Panc1 (cell line): Measurements from ENCODE around the gene TUBA3C. TPM values are rescaled to one million over a fixed set of nuclear protein-coding genes. Genes with fewer than 3 reads are reported as not detected.

Experiments
- ATAC-seq: fragments of 200-7000 bp; cut with Tn5 transposase; 2 replicates; pipeline ENCODE4 v1.9.1; 2020; ENCODE audit warnings: mild to moderate bottlenecking, moderate library complexity
- BruUV-seq: library from RNA; stranded (reverse); fragments of 400-500 nt; replicated peaks from 2 replicates; lab custom pipeline; 2021; lab: Mats Ljungman, UMichigan
- CTCF ChIA-PET: fragments of 300-600 bp; sonication (Branson Sonifier 250); formaldehyde crosslinking; loops from one replicate; lab custom pipeline; 2022; ENCODE audit warnings: antibody characterized with exemption; lab: Charles Lee
- POLR2A ChIA-PET: fragments of 300-600 bp; sonication (Branson Sonifier 250); formaldehyde crosslinking; loops from one replicate; lab custom pipeline; 2022; ENCODE audit warnings: antibody characterized with exemption; lab: Charles Lee
- DNase-seq: peaks from one replicate; pipeline ENCODE4 v3.0.0-alpha.2; 2010; ENCODE audit warnings: low read depth, low spot score
- H3K27ac ChIP-seq: 2 replicates; pipeline ENCODE4 v1.5.1; 2011; ENCODE audit warnings: mild to moderate bottlenecking, low read length, inconsistent platforms
- H3K27me3 ChIP-seq: fragments of 200-500 bp; sonication (Bioruptor generic); 2 replicates; pipeline ENCODE4 v1.6.0; 2014; ENCODE audit warnings: low read length, inconsistent platforms; ENCODE audit not compliant: control insufficient read depth, insufficient read depth
- H3K36me3 ChIP-seq: fragments of 200-500 bp; sonication (Bioruptor generic); 2 replicates; pipeline ENCODE4 v1.5.1; 2014; ENCODE audit warnings: inconsistent platforms, mild to moderate bottlenecking, low read length, moderate library complexity; ENCODE audit not compliant: control insufficient read depth, insufficient read depth
- H3K4me1 ChIP-seq: 2 replicates; pipeline ENCODE4 v1.5.1; 2011; ENCODE audit warnings: inconsistent platforms, mild to moderate bottlenecking, low read length, moderate library complexity; ENCODE audit not compliant: control insufficient read depth, insufficient read depth
- H3K4me3 ChIP-seq, 2 experiments: 2 replicates each; pipeline ENCODE4 v1.5.1; 2011 to 2012; ENCODE audit warnings: low read depth in 2 of 2, low read length in 2 of 2, mild to moderate bottlenecking in 2 of 2, inconsistent platforms in 1 of 2, moderate library complexity in 1 of 2
- H3K9me3 ChIP-seq: fragments of 200-500 bp; sonication (Bioruptor generic); 2 replicates; pipeline ENCODE4 v1.5.1; 2014; ENCODE audit warnings: low read depth, mild to moderate bottlenecking, inconsistent platforms, low read length, moderate library complexity; ENCODE audit not compliant: control insufficient read depth, insufficient read depth
- POLR2AphosphoS5 ChIP-seq: IDR thresholded peaks from 2 replicates; pipeline ENCODE4 v1.6.1; 2012; ENCODE audit warnings: mild to moderate bottlenecking, low read depth, low read length, moderate library complexity
- SIN3A ChIP-seq: IDR thresholded peaks from 2 replicates; pipeline ENCODE4 v1.6.1; 2012; ENCODE audit warnings: low read depth, mild to moderate bottlenecking, low read length, moderate library complexity, borderline replicate concordance; ENCODE audit not compliant: insufficient read depth
- TCF7L2 ChIP-seq: IDR thresholded peaks from 2 replicates; pipeline ENCODE4 v1.6.1; 2011; ENCODE audit warnings: mild to moderate bottlenecking, low read depth, low read length, inconsistent platforms
- in situ Hi-C: cut with HindIII; loops from 2 replicates; pipeline ENCODE4 v1.10.0; 2016; ENCODE audit warnings: low sequenced_read_pairs, low pct_unique_long_range_greater_than_20kb
- intact Hi-C: fragments of 100-400 bp; cut with micrococcal nuclease; formaldehyde crosslinking; loops from one replicate; pipeline ENCODE4 v1.10.0; 2022; ENCODE audit not compliant: unreplicated experiment
- total RNA-seq: library from RNA; stranded (reverse); gene quantifications from one replicate; pipeline ENCODE4 v1.2.1, GENCODE V29; 2021; ENCODE audit not compliant: unreplicated experiment
- TF ChIP-seq, protein P1 (sequence below), 2 experiments: IDR thresholded peaks; 2 replicates each; pipeline ENCODE4 v1.6.1; 2011 to 2012; ENCODE audit warnings: low read depth in 2 of 2, control low read depth in 1 of 2, low read length in 1 of 2, mild to moderate bottlenecking in 1 of 2, moderate library complexity in 1 of 2; ENCODE audit not compliant: insufficient read depth in 1 of 2
- TF ChIP-seq, protein P2 (sequence below): fragments of 450-650 bp; IDR thresholded peaks from 2 replicates; pipeline ENCODE4 v1.5.1; 2017; ENCODE audit warnings: mild to moderate bottlenecking

The TUBA3C gene
- total RNA-seq, 1 experiment from 2014 or later: not detected

DNA sequence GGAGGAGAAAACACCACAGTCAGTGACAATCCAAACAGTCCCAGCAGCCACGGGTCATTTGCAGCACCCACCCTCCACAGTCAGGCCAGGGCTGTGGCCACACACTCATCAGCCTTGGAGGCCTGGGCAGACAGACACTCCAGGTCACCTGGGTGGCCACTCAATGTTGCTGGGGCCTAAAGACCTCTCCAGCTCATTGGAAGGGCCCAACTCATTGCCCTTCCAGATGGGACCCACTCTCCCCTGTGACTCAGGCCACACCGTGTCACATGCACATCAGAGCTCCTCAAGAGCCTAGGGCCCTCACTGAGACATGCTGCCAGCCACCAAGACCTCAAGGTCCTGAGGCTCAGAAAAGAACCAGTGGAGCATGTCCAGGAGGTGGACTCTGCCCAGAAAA lies 22.4 kb downstream of the TUBA3C start:
- TF ChIP-seq, protein P1, sequence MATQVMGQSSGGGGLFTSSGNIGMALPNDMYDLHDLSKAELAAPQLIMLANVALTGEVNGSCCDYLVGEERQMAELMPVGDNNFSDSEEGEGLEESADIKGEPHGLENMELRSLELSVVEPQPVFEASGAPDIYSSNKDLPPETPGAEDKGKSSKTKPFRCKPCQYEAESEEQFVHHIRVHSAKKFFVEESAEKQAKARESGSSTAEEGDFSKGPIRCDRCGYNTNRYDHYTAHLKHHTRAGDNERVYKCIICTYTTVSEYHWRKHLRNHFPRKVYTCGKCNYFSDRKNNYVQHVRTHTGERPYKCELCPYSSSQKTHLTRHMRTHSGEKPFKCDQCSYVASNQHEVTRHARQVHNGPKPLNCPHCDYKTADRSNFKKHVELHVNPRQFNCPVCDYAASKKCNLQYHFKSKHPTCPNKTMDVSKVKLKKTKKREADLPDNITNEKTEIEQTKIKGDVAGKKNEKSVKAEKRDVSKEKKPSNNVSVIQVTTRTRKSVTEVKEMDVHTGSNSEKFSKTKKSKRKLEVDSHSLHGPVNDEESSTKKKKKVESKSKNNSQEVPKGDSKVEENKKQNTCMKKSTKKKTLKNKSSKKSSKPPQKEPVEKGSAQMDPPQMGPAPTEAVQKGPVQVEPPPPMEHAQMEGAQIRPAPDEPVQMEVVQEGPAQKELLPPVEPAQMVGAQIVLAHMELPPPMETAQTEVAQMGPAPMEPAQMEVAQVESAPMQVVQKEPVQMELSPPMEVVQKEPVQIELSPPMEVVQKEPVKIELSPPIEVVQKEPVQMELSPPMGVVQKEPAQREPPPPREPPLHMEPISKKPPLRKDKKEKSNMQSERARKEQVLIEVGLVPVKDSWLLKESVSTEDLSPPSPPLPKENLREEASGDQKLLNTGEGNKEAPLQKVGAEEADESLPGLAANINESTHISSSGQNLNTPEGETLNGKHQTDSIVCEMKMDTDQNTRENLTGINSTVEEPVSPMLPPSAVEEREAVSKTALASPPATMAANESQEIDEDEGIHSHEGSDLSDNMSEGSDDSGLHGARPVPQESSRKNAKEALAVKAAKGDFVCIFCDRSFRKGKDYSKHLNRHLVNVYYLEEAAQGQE (IDR thresholded peaks at IDR 0.05; ENCODE audit: insufficient read depth in 1 of 2, low read depth in 2 of 2, low read length in 1 of 2): no peak
- TF ChIP-seq, protein P2, sequence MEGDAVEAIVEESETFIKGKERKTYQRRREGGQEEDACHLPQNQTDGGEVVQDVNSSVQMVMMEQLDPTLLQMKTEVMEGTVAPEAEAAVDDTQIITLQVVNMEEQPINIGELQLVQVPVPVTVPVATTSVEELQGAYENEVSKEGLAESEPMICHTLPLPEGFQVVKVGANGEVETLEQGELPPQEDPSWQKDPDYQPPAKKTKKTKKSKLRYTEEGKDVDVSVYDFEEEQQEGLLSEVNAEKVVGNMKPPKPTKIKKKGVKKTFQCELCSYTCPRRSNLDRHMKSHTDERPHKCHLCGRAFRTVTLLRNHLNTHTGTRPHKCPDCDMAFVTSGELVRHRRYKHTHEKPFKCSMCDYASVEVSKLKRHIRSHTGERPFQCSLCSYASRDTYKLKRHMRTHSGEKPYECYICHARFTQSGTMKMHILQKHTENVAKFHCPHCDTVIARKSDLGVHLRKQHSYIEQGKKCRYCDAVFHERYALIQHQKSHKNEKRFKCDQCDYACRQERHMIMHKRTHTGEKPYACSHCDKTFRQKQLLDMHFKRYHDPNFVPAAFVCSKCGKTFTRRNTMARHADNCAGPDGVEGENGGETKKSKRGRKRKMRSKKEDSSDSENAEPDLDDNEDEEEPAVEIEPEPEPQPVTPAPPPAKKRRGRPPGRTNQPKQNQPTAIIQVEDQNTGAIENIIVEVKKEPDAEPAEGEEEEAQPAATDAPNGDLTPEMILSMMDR: no peak
- TF ChIP-seq POLR2AphosphoS5: no peak
- TF ChIP-seq SIN3A: no peak
- TF ChIP-seq TCF7L2: no peak
- no TSS peak for BruUV-seq
- intact Hi-C loops: no loop called here
- in situ Hi-C loops: no loop called here
- no peak overlapping the region for H3K27ac ChIP-seq
- no peaks in the 10 kb centered on the region for H3K4me1 ChIP-seq
- no peaks in the 10 kb centered on the region for H3K27me3 ChIP-seq
- no peak for DNase-seq
- no peaks in the 10 kb centered on the region for H3K9me3 ChIP-seq
- no peak overlapping the region for H3K4me3 ChIP-seq
- ChIA-PET CTCF (no interaction called here), POLR2A (no interaction called here)
- ATAC-seq: no peak
- H3K36me3 ChIP-seq: no peaks in the 10 kb centered on the region

DNA sequence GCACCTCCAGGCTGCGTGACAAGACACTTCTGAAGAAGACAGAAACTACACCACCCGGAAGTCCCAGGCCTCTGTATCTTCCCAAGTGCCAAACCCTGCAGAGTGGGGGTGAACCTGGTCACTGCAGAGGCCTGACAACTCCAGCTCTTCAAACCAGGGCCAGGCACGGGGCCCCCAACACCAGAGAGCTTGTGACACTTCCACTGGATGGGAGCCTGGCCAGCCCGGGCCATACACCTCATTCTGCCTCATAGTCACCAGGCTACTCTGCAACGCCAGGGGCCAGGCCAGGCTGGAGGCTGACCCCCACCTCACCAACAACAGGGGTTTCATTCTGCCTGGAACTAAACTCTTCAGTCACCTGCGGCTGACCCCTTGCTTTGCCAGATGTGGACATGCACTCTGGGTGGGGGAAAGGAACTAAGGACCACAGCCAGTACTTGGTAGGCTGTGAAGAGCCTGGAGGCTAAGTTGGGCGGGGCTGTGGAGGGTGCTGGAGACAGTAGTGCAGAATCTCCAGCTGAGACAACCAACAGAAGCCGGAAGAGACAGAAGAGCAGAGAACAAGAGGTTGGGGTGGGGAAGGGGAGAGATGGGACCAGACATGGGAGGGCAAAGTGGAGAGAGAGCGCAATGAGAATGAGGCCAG lies 23.0 kb downstream of the TUBA3C start:
- ChIA-PET CTCF (no interaction called here), POLR2A (no interaction called here)
- no peak for DNase-seq

More for the DNA sequence above, 23.0 kb downstream of the TUBA3C start:
- no TSS peak for BruUV-seq
- Histone ChIP-seq H3K27ac (no peak overlapping the region), H3K36me3 (no peaks in the 10 kb centered on the region), H3K4me1 (no peaks in the 10 kb centered on the region), H3K27me3 (no peaks in the 10 kb centered on the region), H3K9me3 (no peaks in the 10 kb centered on the region), H3K4me3 (no peak overlapping the region)
- no peak for ATAC-seq
- intact Hi-C loops (no loop called here), in situ Hi-C loops (no loop called here)
- no peak for TF ChIP-seq SIN3A
- TF ChIP-seq, protein P2: no peak
- TF ChIP-seq POLR2AphosphoS5: no peak
- TF ChIP-seq, protein P1 (IDR thresholded peaks at IDR 0.05; ENCODE audit: insufficient read depth in 1 of 2, low read depth in 2 of 2, low read length in 1 of 2): no peak
- TF ChIP-seq TCF7L2: no peak
